ENCODE data around the gene PSMB3. TPM values are rescaled to one million over a fixed set of nuclear protein-coding genes. Genes with fewer than 3 reads are reported as not detected.

PSMB3 gene
- total RNA-seq, 1 donor from 2014 or later, result 119 TPM

DNA sequence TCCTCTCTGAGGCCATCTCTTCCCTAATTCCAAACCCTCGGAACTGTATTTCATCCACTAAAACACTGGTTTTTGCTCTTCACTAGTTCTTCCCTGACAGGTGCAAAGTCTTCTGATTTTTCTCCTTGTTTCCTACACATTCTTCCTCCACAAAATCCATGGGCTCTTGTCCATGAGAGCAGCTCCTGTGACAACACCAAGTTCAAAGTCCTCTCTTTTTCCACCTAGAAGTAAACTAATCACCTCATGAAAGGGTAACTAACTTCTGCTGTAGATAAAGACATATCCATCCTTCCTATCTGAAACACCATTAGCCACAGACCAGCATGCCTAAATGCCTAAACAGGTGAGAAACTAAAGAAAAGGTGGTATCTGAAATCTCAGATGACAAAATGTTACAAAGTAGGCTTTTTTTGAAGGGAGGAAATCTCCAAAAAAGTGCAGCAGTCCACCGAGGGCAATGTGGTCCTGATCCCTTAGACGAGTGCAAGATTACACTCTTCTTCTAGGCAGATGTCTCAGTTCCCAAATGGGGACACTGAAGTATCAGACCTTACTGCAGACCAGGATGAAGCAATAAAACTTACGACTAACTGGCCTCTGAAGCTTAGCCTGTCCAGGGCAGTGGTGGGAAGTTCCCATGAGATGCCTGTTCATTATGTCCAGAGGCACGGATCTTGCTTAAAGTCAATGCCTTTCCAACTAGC is 44.1 kb downstream of the PSMB3 start:
- no peak for DNase-seq (ENCODE audit: low spot score)

DNA sequence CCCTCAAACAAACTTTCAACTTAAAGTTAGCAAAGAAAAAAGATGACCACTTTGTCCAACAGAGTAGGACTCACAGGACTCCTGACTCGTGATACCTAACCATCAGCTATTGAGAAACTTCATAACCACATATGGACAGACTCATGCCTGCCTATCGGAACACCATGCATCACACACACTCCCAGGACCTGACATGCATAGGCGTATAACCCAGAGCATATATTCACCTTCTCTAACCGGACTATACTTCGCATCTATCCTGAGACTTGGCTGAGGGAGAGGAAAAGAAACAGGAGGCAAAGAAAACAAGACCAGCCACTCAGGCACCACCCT is 44.6 kb downstream of the PSMB3 start:
- no peak for DNase-seq (ENCODE audit: low spot score)

DNA sequence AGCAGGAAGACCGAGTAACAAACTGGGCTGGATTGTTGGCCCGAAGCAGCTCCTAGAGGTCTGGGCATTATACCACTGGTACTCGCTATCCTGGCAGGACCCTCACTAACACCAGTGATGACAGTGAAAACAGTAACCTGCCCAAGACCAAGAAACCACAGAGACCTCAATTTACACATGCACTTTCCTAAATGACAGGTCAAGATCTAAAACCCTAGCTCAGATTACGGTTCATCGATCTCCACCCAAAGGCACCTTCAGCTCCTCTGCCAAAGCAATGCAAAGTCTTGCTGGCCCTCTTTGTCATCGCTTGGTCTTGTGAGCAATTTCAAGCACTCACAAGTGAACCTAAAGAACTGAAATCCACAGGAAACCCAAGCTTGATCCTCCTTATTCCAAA is 45.3 kb downstream of the PSMB3 start:
- no peak for DNase-seq (ENCODE audit: low spot score)

DNA sequence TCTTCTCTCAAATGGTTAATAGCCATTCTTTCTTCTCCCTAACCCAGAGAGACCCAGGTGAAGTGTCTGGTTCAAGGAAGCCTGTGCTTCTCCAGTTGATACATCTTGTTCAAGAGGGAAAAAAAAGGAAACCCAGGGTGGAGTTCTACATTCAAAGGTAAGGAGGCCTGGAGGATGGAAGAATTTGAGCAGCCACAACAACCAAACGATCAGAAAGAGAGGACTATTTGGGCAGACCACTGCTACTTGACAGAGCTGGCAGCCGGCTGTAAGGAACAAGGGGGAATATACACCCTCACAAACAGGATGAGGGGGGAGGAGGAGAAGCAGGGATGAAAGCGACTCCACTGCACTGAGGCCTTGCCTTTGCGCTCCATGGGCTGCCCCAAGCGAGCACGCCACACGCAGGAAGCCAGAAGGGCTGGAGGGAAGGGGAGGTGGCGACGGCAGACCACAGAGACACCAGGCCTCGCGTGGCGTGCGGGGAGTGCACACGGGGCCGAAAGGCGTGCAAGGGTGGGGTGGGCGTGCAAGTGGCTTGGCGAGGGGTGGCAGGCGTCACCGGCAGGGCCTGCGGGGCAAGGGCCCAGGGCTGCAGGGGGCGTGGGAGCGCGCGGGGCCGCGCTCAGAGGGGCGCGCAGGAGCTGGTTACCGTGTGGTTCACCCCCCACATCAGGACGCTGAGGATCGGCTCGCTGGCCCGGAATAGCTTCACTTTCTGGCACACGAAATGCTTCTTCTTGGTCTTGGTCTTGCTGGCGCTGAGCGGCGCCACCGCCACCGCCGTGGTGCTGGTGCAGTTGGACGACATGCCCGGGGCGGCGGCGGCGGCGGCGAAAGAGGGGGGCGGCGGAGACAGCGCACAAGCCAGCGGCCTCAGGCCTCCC is 46.3 kb downstream of the PSMB3 start:
- DNase-seq (ENCODE audit: low spot score), result peak; percentile 35

DNA sequence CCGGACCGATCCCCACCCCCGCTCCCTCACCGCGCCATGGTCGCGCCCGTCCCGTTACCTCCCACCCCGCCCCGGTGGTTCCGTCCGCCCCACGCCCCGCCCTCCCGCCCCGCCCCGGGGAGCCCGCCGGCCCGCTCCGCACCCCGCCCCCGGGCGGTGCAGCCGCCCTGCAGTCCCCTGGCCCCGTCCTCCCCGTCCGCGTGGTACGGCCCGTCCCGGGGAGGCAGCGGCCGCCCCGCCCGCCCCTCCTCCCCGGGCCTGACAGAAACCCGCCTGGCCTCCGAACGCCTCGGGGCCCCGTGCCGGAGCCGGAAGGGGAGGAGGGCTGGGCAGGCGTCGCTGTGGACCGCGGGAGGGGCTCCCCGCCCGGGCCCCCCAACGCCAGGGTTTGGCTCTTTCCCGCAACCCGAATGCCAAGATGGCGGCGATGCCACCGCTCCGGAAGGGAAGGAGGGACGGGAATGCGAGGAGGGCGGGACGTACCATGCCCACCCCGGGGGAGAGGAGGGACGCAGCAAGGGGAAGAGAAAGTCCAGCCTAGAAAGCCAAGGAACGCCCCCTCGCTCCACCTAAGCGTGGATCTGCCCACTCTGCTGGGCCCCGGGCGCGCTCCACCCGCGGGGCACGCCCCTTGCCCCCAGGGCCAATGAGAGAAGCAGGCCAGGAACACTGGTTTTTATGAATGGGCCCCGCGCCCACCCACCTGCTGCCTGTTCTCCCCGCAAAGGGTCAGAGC is 47.1 kb downstream of the PSMB3 start, which contains the start of gene PIP4K2B:
Gene PIP4K2B (minus strand): TSS at position 56 of the 736 bp plus-strand sequence. CDS start 132 bp downstream, outside the sequence.
- DNase-seq (ENCODE audit: low spot score), result peak; percentile 94

DNA sequence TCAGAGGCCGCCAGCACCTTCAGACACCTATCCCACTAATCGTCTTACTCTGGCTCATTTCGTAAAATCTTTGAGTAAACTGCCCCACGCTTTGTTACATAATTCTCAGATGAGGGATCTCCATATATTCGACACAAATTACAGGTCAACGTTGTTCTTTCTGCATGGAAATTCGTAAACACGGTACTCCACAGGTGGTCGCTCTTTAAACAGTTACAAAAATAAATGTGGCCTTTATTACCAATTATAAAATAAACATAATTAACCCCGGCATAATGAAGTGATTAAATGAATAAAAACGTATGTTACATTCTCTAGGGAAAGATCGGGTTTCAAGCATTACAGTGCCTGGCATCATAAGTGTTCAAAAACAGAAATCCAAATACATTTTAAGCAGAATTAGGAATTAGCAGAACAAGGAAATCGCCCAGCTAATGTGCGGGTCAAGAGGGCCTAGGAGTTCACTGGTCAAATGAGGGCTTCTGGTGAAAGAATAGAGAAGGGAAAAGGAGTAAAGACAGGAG is 47.8 kb downstream of the PSMB3 start:
- DNase-seq (ENCODE audit: low spot score), result no peak

DNA sequence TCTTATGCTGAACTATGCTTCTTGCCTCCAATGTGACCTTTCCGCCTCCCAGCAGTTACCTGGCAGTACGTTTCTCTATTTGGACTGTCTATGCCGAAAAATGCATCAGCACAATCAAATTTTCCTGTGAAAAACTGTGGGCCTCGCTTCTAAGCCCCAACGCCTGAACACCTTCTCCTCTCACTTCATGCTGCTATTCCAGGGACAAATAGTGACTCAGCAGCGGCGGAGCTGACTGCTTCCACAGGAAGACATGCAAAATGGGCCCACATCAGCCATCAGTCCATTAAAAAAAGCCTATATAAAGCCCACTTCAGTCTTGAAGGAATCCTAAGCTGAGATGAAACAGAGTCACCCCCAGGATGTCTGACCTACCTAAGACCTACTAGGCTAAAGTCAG is 57.3 kb downstream of the PSMB3 start:
- no peak for DNase-seq (ENCODE audit: low spot score)

Other genes with a start within 250 kb of the PSMB3 start
- gene SRCIN1, start 146.8 kb upstream of the PSMB3 start, total RNA-seq, result 4.5 TPM
- 2.8 TPM for gene EPOP, start 77.8 kb upstream of the PSMB3 start, total RNA-seq
- 175 TPM for gene MLLT6, start 47.5 kb upstream of the PSMB3 start, total RNA-seq
- 51.5 TPM for gene CISD3, start 22.4 kb upstream of the PSMB3 start, total RNA-seq
- 52.3 TPM for gene PCGF2, start 4.4 kb upstream of the PSMB3 start, total RNA-seq
- gene PIP4K2B, start 46.8 kb downstream of the PSMB3 start, total RNA-seq, result 46.7 TPM
- gene CWC25, start 72.6 kb downstream of the PSMB3 start, total RNA-seq, result 19.3 TPM
- 984 TPM for gene RPL23, start 101.0 kb downstream of the PSMB3 start, total RNA-seq
- gene LASP1, start 117.3 kb downstream of the PSMB3 start, total RNA-seq, result 247 TPM
- gene FBXO47, start 214.7 kb downstream of the PSMB3 start, total RNA-seq, result not detected

Data from mucosa of gallbladder (tissue), 1 donor.